ENCODE results near the gene NFIA. TPM values are rescaled to one million over a fixed set of nuclear protein-coding genes. Genes with fewer than 3 reads are reported as not detected.

The NFIA gene
- total RNA-seq, 1 experiment from 2014 or later = 0.35 TPM

GRCh38 chr1:61071205-61072130 lies 10.9 kb upstream of the NFIA start:
- Mint-ChIP-seq H3K4me3 (no peak overlapping the region), H3K4me1 (peaks cover 15 to 16% of the 10 kb centered on the region in 2 experiments), H3K27ac (no peak overlapping the region), H3K36me3 (ENCODE audit: insufficient read depth in 1 of 3, low read depth in 3 of 3) (no peaks in the 10 kb centered on the region), H3K27me3 (ENCODE audit: low read depth) (peaks cover 71% of the 10 kb centered on the region), H3K9me3 (no peaks in the 10 kb centered on the region; a peak in 1 of 5 replicates)
- H2AK5ac ChIP-seq (ENCODE audit: insufficient read length, low read length) = no peak overlapping the region
- no peak overlapping the region for H3K9ac ChIP-seq (ENCODE audit: extremely low read depth, insufficient read length, low read length)
- no peak overlapping the region for H3K18ac ChIP-seq (ENCODE audit: insufficient read length, low read depth, low read length)
- no peaks in the 10 kb centered on the region for H3K27me3 ChIP-seq (ENCODE audit: insufficient read depth, low read length)
- no peak overlapping the region for H4K5ac ChIP-seq (ENCODE audit: insufficient read length, low read depth, low read length)
- no peak overlapping the region for H3K23ac ChIP-seq (ENCODE audit: insufficient read length, low read depth, low read length)
- H3K23me2 ChIP-seq (ENCODE audit: insufficient read length, low read depth, low read length, poor library complexity, severe bottlenecking) = no peaks in the 10 kb centered on the region
- H4K8ac ChIP-seq (replicated peaks; ENCODE audit: insufficient read length, low read depth, low read length) = no peak overlapping the region
- no peak overlapping the region for H4K91ac ChIP-seq (ENCODE audit: insufficient read length, low read depth, low read length)
- H3K56ac ChIP-seq (ENCODE audit: insufficient read length, low read depth, low read length) = no peak overlapping the region
- WGBS (ENCODE audit: extremely low coverage, insufficient read length, low lambda C conversion rate) = no CpG with 5 or more reads among the region's 6 CpGs
- H3K4ac ChIP-seq (ENCODE audit: low read depth, low read length) = no peak overlapping the region
- H2BK15ac ChIP-seq (ENCODE audit: low read depth, low read length) = no peak overlapping the region
- H3T11ph ChIP-seq (ENCODE audit: low read length) = no peak overlapping the region
- H2AFZ ChIP-seq (ENCODE audit: low read length) = no peak overlapping the region
- no peak for TF ChIP-seq CTCF (conservative IDR thresholded peaks at IDR 0.05)
- no peaks in the 10 kb centered on the region for H3K79me1 ChIP-seq (ENCODE audit: insufficient read depth, low read depth, low read length, poor library complexity, severe bottlenecking)
- no peaks in the 10 kb centered on the region for H4K20me1 ChIP-seq (ENCODE audit: control insufficient read depth, insufficient read depth, insufficient read length)
- H2BK12ac ChIP-seq (ENCODE audit: insufficient read length, low read depth, low read length) = no peak overlapping the region
- H3K9me3 ChIP-seq (ENCODE audit: control insufficient read depth, low read depth, low read length) = no peaks in the 10 kb centered on the region
- no peak overlapping the region for H2BK120ac ChIP-seq (ENCODE audit: low read depth, low read length, poor library complexity, severe bottlenecking)
- H3K4me2 ChIP-seq (ENCODE audit: insufficient read depth, insufficient read length, low read length) = no peak overlapping the region
- H2BK20ac ChIP-seq (ENCODE audit: low read depth, low read length, poor library complexity, severe bottlenecking) = no peak overlapping the region
- no peaks in the 10 kb centered on the region; the same call in 1 of the 2 replicates for H3K79me2 ChIP-seq (ENCODE audit: insufficient read depth, low read length)
- no peak for DNase-seq
- no peak overlapping the region for H2BK5ac ChIP-seq (ENCODE audit: insufficient read length, low read length)
- no peaks in the 10 kb centered on the region for H3K4me1 ChIP-seq (ENCODE audit: insufficient read depth, low read length)
- no peak overlapping the region for H3K27ac ChIP-seq (ENCODE audit: insufficient read length, low read depth, low read length)
- no peak overlapping the region for H3K14ac ChIP-seq (ENCODE audit: insufficient read depth, low read length)

All from H9 (cell line).